Prostate gland (tissue), 2 donors: ENCODE data around the gene FPR3.

Experiments
- POLR2A ChIP-seq: fragments of 450-650 bp; IDR thresholded peaks from one replicate; pipeline ENCODE4 v1.6.1; 2016; ENCODE audit warnings: antibody characterized with exemption, mild to moderate bottlenecking
- TF ChIP-seq, protein P1 (sequence below), 4 experiments: fragments of 200-600 bp in 2 of 4; fragments of 450-650 bp in 2 of 4; sonication (generic) in 2 of 4; IDR thresholded peaks; 1 replicate in 3 of 4; 2 replicates in 1 of 4; pipeline ENCODE4 v1.5.1; 2016 to 2019; ENCODE audit warnings: antibody characterized with exemption in 4 of 4, mild to moderate bottlenecking in 2 of 4, moderate library complexity in 2 of 4

DNA sequence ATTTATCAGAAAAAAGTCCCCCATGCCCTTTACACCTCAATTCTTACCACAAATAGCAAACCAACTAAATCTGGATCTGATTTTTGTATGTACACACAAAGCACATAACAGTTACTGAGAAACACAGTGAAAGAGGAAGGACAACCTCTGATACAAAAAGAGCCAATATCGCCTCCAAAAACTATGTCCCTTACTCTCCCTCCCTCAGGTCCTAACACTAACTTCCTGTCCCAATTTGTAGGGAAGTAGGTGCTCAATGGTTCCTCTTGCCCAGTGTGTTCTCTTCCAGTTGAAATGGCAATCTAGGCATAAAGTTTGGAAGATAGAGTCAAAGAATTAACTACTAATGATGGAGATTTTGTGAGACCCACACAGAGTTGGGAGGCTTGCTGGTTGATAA is 15.8 kb upstream of the FPR3 start:
- TF ChIP-seq, protein P1, sequence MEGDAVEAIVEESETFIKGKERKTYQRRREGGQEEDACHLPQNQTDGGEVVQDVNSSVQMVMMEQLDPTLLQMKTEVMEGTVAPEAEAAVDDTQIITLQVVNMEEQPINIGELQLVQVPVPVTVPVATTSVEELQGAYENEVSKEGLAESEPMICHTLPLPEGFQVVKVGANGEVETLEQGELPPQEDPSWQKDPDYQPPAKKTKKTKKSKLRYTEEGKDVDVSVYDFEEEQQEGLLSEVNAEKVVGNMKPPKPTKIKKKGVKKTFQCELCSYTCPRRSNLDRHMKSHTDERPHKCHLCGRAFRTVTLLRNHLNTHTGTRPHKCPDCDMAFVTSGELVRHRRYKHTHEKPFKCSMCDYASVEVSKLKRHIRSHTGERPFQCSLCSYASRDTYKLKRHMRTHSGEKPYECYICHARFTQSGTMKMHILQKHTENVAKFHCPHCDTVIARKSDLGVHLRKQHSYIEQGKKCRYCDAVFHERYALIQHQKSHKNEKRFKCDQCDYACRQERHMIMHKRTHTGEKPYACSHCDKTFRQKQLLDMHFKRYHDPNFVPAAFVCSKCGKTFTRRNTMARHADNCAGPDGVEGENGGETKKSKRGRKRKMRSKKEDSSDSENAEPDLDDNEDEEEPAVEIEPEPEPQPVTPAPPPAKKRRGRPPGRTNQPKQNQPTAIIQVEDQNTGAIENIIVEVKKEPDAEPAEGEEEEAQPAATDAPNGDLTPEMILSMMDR (IDR thresholded peaks at IDR 0.05): no peak
- no peak for TF ChIP-seq POLR2A
